ENCODE measurements around the gene NLGN1.
"Not testable (repeated sequence)": the region's sequence is repeated elsewhere in the genome, so short reads cannot be mapped to it uniquely, and the experiment has no call there.

The NLGN1 gene

GRCh38 chr3:174202116-174202515, 804.6 kb downstream of the NLGN1 start:
- peaks cover 2% of the 10 kb centered on the region for H3K9me3 Mint-ChIP-seq
- H3K27me3 Mint-ChIP-seq: no peaks in the 10 kb centered on the region
- ATAC-seq: no peak
- no peaks in the 10 kb centered on the region for H3K4me1 Mint-ChIP-seq
- H3K27ac Mint-ChIP-seq: no peak overlapping the region
- H3K4me3 Mint-ChIP-seq: no peak overlapping the region
- H3K36me3 Mint-ChIP-seq: no peaks in the 10 kb centered on the region

- Mint-ChIP-seq H3K27ac (no peak overlapping the region), H3K9me3 (peaks cover 2% of the 10 kb centered on the region), H3K4me3 (no peak overlapping the region), H3K36me3 (no peaks in the 10 kb centered on the region), H3K4me1 (no peaks in the 10 kb centered on the region), H3K27me3 (no peaks in the 10 kb centered on the region)
- ATAC-seq: no peak
Observed at GRCh38 chr3:174202561-174202960, 805.0 kb downstream of the NLGN1 start.

DNA sequence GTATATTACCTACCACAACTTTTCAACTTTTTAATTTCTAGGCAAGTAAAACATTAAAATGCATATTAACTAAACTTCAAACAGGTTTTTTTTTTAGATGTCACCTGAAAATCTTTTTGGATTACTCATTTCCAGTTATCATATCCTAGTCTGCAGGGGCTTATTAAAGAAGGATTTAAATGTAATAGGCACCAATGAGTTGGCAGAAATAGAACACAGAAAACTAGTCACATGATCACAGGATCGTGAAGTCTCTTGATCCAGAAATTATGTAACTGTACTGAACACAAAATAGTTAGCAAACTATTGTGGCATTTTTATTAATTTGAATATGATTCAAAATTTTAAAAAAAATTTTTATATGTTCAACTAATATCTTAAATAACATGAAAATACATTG, 807.2 kb downstream of the NLGN1 start:
- Mint-ChIP-seq H3K27me3 (no peaks in the 10 kb centered on the region), H3K27ac (no peak overlapping the region), H3K36me3 (no peaks in the 10 kb centered on the region), H3K9me3 (peaks cover 2% of the 10 kb centered on the region), H3K4me1 (no peaks in the 10 kb centered on the region), H3K4me3 (no peak overlapping the region)
- ATAC-seq: no peak

GRCh38 chr3:174206607-174207192, 809.2 kb downstream of the NLGN1 start:
- Mint-ChIP-seq H3K27me3 (no peaks in the 10 kb centered on the region), H3K9me3 (peaks cover 2% of the 10 kb centered on the region), H3K4me3 (no peak overlapping the region), H3K27ac (no peak overlapping the region), H3K4me1 (no peaks in the 10 kb centered on the region), H3K36me3 (no peaks in the 10 kb centered on the region)
- no peak for ATAC-seq

GRCh38 chr3:174208161-174208560, 810.6 kb downstream of the NLGN1 start:
- Mint-ChIP-seq H3K4me3 (no peak overlapping the region), H3K9me3 (no peaks in the 10 kb centered on the region), H3K27ac (no peak overlapping the region), H3K27me3 (no peaks in the 10 kb centered on the region), H3K36me3 (no peaks in the 10 kb centered on the region), H3K4me1 (no peaks in the 10 kb centered on the region)
- ATAC-seq: no peak

- not testable (repeated sequence) for H3K36me3 Mint-ChIP-seq, ATAC-seq, H3K27me3 Mint-ChIP-seq, H3K4me1 Mint-ChIP-seq, H3K4me3 Mint-ChIP-seq, H3K27ac Mint-ChIP-seq, H3K9me3 Mint-ChIP-seq
Observed at GRCh38 chr3:174211896-174212295, 814.4 kb downstream of the NLGN1 start.

DNA sequence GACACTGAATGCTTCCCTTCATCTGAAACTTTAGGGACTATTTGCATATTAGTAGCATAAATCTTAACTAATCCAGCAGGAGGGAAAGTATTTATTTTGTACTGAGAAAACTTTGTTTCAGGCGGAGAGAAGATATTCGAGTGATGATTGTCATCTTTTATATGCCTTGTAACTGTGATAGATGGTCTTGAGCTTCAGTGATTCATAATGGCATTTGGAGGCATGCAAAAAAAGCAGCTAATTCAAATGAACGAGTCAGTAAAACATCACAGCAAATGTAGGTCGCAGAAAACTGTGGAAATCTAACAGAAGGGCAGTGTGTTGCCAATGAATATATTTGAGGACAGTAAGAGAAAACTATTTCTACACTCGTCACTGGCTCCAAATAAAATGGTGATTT, 817.9 kb downstream of the NLGN1 start:
- Mint-ChIP-seq H3K4me1 (no peaks in the 10 kb centered on the region), H3K27me3 (no peaks in the 10 kb centered on the region), H3K4me3 (no peak overlapping the region), H3K27ac (no peak overlapping the region), H3K9me3 (no peaks in the 10 kb centered on the region), H3K36me3 (no peaks in the 10 kb centered on the region)
- no peak for ATAC-seq

DNA sequence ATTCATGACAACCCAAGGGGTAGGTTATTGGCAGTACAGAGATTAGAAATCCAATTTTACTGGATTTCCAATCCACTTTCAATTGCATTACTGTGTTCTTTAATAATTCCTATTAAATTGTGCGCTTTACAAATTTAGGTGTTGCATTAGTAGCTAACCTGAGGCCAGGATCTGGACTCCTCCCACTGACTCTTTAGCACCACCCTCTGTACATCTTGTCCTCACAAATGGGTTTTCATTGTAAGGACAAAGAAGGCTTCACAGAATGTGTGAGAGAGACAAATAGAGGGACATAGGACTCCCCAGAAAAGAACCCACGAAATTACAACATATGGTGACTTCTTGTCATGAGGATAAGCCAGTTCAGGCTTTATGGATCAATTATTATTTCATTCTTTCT, 818.5 kb downstream of the NLGN1 start:
- H3K27me3 Mint-ChIP-seq: no peaks in the 10 kb centered on the region
- no peak overlapping the region for H3K27ac Mint-ChIP-seq
- no peaks in the 10 kb centered on the region for H3K36me3 Mint-ChIP-seq
- no peak overlapping the region for H3K4me3 Mint-ChIP-seq
- no peak for ATAC-seq
- no peaks in the 10 kb centered on the region for H3K4me1 Mint-ChIP-seq
- H3K9me3 Mint-ChIP-seq: no peaks in the 10 kb centered on the region

DNA sequence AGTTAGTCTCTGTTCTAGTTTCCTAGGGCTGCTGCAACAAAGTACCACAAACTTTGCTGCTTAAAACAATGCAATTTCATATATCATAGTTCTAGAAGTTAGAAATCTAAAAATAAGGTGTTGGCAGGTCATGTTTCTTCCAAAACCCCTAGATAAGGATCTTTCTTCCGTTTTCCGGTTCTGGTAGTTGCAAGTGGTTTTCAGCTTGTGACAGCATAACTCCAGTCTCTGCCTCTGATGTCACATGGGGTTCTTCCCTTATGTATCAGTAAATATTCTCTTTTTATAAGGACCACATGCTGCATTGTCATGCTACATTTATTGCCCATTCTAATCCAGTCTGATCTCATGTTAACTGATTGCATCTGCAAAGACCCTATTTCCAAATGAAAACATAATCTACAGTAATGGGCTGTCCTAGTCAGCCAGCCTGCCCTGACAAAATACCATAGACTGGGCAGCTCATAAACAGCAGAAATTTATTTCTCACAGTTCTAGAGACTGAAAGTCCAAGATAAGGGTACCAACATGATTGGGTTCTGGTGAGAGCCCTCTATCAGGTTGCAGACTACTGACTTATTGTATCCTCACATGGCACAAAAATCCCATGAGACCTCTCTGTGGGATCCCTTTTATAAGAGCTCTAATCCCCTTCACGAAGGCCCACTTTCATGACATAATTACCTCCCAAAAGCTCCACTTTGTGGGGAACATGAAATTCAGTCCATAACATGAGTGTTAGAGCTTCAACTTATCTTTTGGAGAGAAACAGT, 819.6 kb downstream of the NLGN1 start:
- H3K9me3 Mint-ChIP-seq: no peaks in the 10 kb centered on the region
- H3K27me3 Mint-ChIP-seq: no peaks in the 10 kb centered on the region
- H3K36me3 Mint-ChIP-seq: no peaks in the 10 kb centered on the region
- no peak overlapping the region for H3K27ac Mint-ChIP-seq
- no peak for ATAC-seq
- H3K4me3 Mint-ChIP-seq: no peak overlapping the region
- no peaks in the 10 kb centered on the region for H3K4me1 Mint-ChIP-seq

- ATAC-seq: no peak
Observed at GRCh38 chr3:174218016-174218415, 820.5 kb downstream of the NLGN1 start.

GRCh38 chr3:174219738-174220137, 822.2 kb downstream of the NLGN1 start:
- H3K36me3 Mint-ChIP-seq: no peaks in the 10 kb centered on the region
- no peak for ATAC-seq
- no peaks in the 10 kb centered on the region for H3K27me3 Mint-ChIP-seq
- H3K27ac Mint-ChIP-seq: no peak overlapping the region
- no peaks in the 10 kb centered on the region for H3K4me1 Mint-ChIP-seq
- peaks cover 3% of the 10 kb centered on the region for H3K9me3 Mint-ChIP-seq
- H3K4me3 Mint-ChIP-seq: no peak overlapping the region

More at GRCh38 chr3:174218016-174218415, 820.5 kb downstream of the NLGN1 start:
- H3K4me1 Mint-ChIP-seq: no peaks in the 10 kb centered on the region
- H3K4me3 Mint-ChIP-seq: no peak overlapping the region
- H3K27ac Mint-ChIP-seq: no peak overlapping the region
- no peaks in the 10 kb centered on the region for H3K9me3 Mint-ChIP-seq
- H3K27me3 Mint-ChIP-seq: no peaks in the 10 kb centered on the region
- no peaks in the 10 kb centered on the region for H3K36me3 Mint-ChIP-seq

DNA sequence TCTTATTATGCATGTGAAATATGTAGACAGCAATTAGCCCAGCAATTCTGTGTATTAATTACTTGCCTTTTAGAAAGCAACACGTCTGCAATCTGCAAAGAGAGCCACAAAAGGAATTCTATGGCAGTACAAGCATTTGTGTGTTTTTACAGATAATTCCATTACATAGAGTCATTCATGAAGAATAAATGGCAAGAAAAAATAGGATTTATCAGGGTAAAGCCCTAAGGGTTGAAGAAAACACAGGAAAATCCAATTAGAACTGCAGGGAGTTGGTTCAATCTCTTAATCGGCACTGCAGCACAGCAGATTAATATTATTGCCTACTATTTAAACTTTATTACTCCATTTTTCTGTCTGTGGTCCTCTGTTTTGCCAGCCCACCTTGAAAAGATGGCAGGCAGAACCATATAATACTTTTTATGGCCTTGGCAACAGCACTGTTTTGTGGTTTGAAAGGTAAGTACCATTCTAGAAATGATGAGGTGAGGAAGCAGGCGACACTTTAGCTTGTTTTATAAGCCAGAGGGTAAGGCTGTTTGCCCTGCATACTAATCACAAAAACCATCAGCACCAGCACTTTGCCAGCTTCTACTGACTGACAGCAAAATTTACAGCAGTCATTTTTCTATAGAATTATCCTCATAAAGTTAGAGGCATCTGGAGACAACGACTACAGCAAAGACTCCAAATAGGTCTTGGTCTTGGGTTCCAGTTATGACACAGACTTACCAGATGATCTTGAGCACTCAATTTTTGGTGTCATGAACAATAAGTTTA, 823.4 kb downstream of the NLGN1 start:
- no peak overlapping the region for H3K27ac Mint-ChIP-seq
- H3K27me3 Mint-ChIP-seq: no peaks in the 10 kb centered on the region
- no peak for ATAC-seq
- H3K4me3 Mint-ChIP-seq: no peak overlapping the region
- H3K9me3 Mint-ChIP-seq: peaks cover 3% of the 10 kb centered on the region
- no peaks in the 10 kb centered on the region for H3K4me1 Mint-ChIP-seq
- no peaks in the 10 kb centered on the region for H3K36me3 Mint-ChIP-seq

GRCh38 chr3:174223042-174223441, 825.5 kb downstream of the NLGN1 start:
- H3K36me3 Mint-ChIP-seq: no peaks in the 10 kb centered on the region
- no peaks in the 10 kb centered on the region for H3K4me1 Mint-ChIP-seq
- H3K4me3 Mint-ChIP-seq: no peak overlapping the region
- H3K27me3 Mint-ChIP-seq: no peaks in the 10 kb centered on the region
- H3K27ac Mint-ChIP-seq: no peak overlapping the region
- ATAC-seq: no peak
- peaks cover 3% of the 10 kb centered on the region for H3K9me3 Mint-ChIP-seq

DNA sequence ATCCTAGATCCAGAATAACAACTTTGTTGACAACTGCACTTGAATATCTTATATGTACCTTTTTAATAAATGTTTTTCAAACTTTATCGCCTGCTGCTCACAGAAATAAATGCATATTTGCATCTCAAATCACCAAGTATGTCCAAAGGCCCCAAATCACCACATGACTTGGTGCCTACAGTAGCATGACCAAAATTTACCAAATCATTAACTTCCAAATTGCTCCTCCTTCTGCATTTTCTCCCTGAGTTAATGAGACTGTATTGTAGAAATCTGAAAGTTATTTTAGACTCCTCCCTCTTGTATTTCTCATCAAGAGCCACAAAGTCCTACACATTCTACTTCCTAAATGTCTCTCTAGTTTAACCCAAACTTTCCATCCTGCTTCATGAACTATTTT, 826.1 kb downstream of the NLGN1 start:
- H3K27ac Mint-ChIP-seq: no peak overlapping the region
- H3K36me3 Mint-ChIP-seq: no peaks in the 10 kb centered on the region
- no peaks in the 10 kb centered on the region for H3K4me1 Mint-ChIP-seq
- no peak overlapping the region for H3K4me3 Mint-ChIP-seq
- H3K27me3 Mint-ChIP-seq: no peaks in the 10 kb centered on the region
- no peak for ATAC-seq
- peaks cover 3% of the 10 kb centered on the region for H3K9me3 Mint-ChIP-seq

DNA sequence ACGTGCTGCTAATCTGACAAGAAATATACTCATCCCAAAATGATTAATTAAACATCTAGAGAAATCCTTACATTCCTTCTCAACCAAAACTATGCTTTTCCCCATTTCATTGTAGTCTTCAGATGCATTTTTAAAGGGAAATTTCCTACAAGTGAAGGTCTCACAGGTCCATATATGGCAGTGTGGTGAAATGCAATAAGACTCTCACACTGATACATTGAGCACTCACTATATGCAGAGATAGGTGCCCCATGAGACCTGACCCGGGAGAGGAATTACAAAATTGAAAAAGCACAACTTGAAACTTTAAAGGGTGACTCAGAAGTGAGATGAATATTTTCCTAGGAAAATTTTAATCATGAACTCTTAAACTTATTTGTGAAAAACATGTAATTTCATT, 832.4 kb downstream of the NLGN1 start:
- H3K27ac Mint-ChIP-seq: no peak overlapping the region
- H3K27me3 Mint-ChIP-seq: no peaks in the 10 kb centered on the region
- H3K36me3 Mint-ChIP-seq: no peaks in the 10 kb centered on the region
- H3K4me1 Mint-ChIP-seq: no peaks in the 10 kb centered on the region
- peaks cover 2% of the 10 kb centered on the region for H3K9me3 Mint-ChIP-seq
- no peak for ATAC-seq
- no peak overlapping the region for H3K4me3 Mint-ChIP-seq

Measured in stimulated activated memory B cell treated with anti-CD40 and anti-IgM and Interleukin-4, amounts not matched to agents 10 μg/mL and 1 μg/mL and 100 μg/mL, for 72 hours (primary cell).